ENCODE measurements around the gene PRXL2B.
"Not testable (repeated sequence)": the region's sequence is repeated elsewhere in the genome, so short reads cannot be mapped to it uniquely, and the experiment has no call there.

- TF ChIP-seq POLR2A (IDR thresholded peaks at IDR 0.05; ENCODE audit: low read length); GATA1 (IDR thresholded peaks at IDR 0.05; ENCODE audit: low read depth, low read length): not testable (repeated sequence)
These were observed 33.5 kb upstream of the PRXL2B start for GRCh38 chr1:2553076-2553475.
